C4-2B (cell line): ENCODE measurements around the gene PSEN1.

Experiments used
- ZFX ChIP-seq: fragments of 450-650 bp; IDR thresholded peaks from 2 replicates; pipeline ENCODE4 v1.6.1; 2017
- TF ChIP-seq, protein P1 (sequence below): fragments of 450-650 bp; conservative IDR thresholded peaks from 2 replicates; pipeline ENCODE4 v1.5.1; 2017; ENCODE audit warnings: mild to moderate bottlenecking

GRCh38 chr14:73267474-73267873 lies 131.2 kb downstream of the PSEN1 start:
- TF ChIP-seq, protein P1, sequence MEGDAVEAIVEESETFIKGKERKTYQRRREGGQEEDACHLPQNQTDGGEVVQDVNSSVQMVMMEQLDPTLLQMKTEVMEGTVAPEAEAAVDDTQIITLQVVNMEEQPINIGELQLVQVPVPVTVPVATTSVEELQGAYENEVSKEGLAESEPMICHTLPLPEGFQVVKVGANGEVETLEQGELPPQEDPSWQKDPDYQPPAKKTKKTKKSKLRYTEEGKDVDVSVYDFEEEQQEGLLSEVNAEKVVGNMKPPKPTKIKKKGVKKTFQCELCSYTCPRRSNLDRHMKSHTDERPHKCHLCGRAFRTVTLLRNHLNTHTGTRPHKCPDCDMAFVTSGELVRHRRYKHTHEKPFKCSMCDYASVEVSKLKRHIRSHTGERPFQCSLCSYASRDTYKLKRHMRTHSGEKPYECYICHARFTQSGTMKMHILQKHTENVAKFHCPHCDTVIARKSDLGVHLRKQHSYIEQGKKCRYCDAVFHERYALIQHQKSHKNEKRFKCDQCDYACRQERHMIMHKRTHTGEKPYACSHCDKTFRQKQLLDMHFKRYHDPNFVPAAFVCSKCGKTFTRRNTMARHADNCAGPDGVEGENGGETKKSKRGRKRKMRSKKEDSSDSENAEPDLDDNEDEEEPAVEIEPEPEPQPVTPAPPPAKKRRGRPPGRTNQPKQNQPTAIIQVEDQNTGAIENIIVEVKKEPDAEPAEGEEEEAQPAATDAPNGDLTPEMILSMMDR, result no peak
- no peak for TF ChIP-seq ZFX
